ENCODE measurements around the gene SLC39A6.

- no peak for TF ChIP-seq EZH2 (IDR thresholded peaks at IDR 0.05; ENCODE audit: low read length)
- no peak for TF ChIP-seq CTCF (optimal IDR thresholded peaks at IDR 0.05 in 1 of 3, IDR thresholded peaks at IDR 0.05 in 1 of 3, conservative IDR thresholded peaks at IDR 0.05 in 1 of 3; ENCODE audit: extremely low read depth in 1 of 3, insufficient read depth in 2 of 3, low read length in 3 of 3)
Measured at GRCh38 chr18:36112302-36112701, 16.8 kb downstream of the SLC39A6 start.
